Endothelial cell of hepatic sinusoid (primary cell): ENCODE measurements around the gene MED28.

Experiments used
- in situ Hi-C: cut with HindIII; loops from 2 replicates; pipeline ENCODE4 v1.10.0; 2017; ENCODE audit warnings: low sequenced_read_pairs

Gene MED28

DNA sequence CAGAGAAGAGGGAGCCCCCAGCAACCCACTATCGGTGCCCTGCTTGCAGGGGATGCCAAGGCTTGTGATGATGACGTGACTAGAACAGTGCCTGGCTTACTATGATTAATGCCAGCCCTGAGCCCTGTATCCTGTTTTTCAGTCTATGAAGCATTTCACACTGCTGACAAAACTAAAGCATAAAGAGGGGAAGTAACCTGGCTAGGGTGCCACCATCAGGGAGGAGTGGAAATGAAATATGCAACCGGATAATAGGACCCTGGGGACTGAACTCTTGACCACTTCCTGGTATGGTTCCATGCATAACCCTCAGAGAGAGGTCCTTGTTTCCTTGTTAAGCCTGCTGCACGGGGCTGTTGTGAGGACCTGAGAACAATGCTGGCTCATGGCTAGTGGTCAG is 50.3 kb downstream of the MED28 start:
- in situ Hi-C loops = no loop called here

DNA sequence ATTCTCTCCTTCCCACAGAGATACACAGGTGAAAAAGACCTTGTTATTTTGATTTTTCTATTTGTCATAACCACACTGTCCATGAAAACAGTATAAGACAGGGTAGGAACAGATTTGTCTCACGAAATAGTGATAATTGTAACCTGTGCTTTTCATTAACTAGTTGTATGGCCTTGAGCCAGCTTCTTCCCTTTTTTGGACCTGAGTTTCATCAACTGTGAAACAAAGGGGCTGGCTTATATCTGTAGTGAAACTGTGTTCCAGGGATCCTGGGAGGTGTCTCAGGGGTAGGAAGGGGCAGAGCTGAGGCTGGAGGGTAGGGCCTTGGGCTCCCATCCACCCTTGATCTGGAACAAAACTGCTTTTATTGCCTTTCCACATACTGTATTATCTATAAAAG is 50.9 kb downstream of the MED28 start:
- in situ Hi-C loops = no loop called here

DNA sequence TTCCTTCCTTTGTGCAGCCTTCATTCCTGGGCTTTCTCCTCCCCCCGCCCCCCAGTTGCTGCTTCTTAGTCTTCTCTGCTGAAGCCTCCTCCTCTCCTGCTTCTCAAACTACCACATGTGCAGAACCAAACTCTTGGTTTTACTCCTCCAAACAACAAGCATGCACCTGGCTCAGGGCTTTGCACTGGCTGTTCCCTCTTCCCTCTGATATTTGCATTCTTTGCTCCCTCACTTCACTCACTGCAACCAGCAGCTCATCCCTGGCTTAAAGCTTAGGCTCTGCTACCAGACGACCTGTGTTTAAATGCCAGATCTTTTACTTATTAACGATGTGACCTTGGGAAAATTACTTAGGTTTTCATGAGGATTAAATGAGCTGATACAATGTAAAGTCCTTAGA is 51.4 kb downstream of the MED28 start:
- in situ Hi-C loops = no loop called here

DNA sequence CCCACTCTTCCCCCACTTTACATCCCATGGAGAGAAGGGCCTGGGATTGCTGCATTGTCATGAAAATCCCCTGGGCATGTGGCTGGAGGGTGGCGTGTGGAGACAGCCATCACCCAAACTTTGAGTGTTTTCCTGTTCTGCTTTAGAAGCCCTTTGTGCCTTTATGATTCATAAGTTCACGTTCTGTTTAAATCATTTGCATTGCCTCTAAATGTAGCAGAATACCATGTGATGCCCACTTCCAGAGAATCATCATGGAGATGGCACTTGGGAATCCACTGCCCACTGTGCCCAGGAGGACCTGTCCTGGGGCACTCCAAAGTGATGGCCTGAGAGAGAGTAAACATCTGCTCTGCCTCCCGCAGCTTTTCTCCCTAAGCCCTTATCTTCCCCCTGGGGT is 52.8 kb downstream of the MED28 start:
- in situ Hi-C loops = no loop called here

DNA sequence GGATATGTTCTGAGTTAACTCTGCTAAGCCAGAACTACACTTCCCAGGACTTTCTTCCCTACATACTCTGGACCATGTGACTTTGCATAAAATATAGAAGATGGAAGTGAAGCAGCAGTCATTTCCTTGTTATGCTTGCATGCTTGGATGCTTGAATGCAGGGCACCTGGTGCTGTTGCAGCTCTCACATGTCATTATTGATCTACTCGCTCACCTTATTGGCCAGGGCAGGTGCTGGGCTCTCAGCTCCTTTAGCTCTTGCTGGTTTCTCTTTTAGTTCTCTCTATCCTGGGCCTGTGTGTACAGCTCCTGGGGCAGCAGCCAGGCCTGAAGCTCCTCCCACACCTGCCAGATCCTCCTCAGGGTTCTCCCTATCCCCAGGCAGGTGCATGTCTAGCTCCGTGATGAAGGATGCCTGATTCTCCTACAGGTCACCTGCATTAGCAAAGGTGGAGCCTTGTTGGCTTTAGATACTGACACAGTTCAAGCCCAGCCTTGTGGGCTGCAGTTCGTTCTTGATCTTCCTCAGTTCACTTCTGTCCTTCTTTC is 53.3 kb downstream of the MED28 start:
- in situ Hi-C loops = no loop called here

DNA sequence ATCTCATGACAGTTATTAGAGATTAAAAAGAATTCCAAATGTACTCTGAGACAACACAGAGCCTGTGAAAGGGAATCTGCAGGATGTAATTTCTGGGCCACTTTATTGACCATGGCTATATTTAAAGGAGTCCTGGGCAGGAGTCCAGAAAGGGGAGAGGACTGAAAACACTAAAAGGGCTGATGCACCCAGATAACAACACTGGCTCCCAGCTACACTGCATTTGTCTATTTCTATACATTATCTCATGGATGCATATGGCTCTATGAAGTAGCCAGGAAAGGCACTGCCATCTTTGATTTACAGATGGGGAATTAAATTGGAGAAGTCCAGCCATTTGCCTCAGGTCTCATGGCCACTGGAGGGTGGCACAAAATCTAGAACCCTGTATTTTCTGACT is 56.0 kb downstream of the MED28 start:
- in situ Hi-C loops = no loop called here

DNA sequence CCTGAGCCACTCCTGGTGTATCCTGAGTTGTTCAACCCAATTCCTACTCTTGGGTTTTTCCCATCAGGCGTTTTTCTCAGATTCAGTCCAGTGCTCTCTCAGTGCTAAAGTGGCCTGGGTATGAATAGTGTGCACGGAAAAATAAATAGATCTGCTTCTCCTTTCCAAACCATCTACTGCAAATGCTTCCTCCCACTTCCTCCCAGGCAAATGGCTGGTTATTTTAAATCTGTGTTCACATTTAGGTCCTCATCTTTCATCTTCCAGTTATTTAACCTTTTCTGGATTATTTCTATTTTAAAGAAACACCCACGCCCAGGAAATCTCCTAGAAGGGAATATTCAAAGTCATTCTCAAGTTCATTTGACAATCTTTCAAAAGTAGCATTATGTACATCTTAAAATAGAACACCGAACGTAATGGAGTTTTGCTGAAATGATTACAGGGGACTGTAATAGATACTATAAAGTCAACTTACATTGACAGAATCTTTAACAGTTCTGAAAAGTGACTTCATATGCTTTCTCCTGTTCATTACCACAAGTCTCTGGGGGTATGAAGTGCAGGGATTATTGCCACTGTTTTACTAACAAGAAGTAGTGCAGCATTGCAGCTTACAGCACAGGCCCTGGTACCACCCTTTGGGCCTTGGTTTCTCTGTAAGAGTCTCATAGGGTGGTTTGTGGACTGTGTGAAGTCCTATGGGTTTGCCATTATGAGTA is 66.3 kb downstream of the MED28 start:
- in situ Hi-C loops = no loop called here

DNA sequence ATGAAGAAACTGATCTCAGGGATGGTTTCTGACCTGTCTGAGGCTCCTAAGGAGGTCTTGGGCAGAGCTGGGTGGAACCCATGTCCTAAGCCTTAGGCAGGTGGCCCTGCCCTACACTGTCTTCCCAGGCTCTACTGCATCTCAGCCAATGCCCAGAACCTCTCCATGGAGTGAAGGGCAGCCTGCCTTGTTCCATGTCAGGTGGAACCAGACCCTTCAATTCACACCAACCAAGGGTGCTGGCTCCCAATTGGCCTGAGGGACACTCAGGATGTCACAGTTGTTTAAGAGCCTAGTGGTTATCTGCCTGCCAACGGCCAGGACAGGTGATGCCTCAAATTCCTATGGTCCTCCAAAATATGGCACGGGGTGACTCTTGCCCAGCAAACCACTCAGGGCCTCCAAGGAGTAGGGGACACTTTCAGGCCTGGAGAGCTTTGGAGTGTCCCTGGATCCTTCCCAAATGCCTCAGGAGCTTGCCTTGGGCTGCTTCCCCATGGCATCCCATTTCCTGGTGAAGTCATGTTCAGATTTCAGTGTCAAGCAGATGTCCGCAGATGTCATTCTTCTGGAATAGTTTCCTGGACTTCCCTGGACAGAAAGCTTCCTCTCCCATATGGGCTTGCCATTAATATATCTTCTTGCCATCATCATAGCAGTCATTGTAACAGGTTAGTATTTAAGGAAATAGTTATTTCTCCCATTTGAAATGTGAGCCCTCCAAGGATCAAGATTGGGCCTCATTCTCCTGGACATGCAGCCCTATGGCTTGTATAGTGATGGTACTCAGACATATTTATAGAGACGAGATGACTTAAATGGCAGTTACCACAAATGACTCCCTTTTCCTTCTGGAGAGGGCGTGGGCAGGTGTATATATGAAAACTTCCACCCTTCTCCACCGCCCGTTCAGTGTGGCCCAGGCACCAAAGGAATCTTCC is 67.1 kb downstream of the MED28 start:
- in situ Hi-C loops = no loop called here

DNA sequence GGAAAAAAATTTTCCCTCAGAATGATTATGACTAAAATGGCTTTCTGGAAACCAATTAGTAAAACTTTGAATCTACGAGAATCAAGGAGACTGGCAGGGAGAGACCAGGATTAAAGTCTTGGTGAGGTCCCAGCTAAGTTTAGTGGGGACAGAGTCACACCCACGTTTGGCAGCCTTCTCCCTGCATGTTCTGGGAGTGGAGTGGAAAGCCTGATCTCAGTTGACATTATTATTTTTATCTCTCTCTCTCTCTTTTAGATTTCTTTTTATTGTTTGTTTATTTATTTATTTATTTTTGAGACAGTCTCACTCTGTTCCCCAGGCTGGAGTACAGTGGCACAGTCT is 67.8 kb downstream of the MED28 start:
- in situ Hi-C loops = no loop called here
